ENCODE data around the gene CEP63. TPM values are rescaled to one million over a fixed set of nuclear protein-coding genes. Genes with fewer than 3 reads are reported as not detected.
"Not testable (repeated sequence)": the region's sequence is repeated elsewhere in the genome, so short reads cannot be mapped to it uniquely, and the experiment has no call there.

The CEP63 gene
- polyA plus RNA-seq, 1 donor from 2014 or later = 14.1 TPM

DNA sequence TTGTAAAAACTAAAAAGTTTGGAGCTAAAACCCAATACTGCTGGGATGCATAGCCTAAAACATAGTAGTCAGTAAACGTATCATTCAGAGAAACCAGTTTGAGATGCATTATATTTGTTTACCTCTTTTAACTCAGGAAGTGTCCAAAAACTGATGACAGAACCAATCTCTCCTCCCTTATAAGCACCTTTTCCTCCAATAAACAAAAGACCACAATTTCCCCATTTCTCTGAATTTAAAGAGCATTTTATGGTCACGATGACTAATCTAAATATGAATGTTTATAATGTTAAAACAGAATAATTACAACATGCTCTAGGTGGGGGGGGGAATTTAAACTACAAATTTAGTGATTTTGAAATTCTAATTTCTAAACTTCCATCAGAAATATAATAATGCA is 58.5 kb downstream of the CEP63 start:
- H3F3A ChIP-seq (ENCODE audit: insufficient read depth, low read length, poor library complexity, severe bottlenecking) = no peaks in the 10 kb centered on the region
- H3K79me2 ChIP-seq (replicated peaks; ENCODE audit: insufficient read depth, low read length) = no peaks in the 10 kb centered on the region
- no peaks in the 10 kb centered on the region for H4K20me1 ChIP-seq (ENCODE audit: insufficient read depth)
- no peak overlapping the region for H3K4me3 ChIP-seq (ENCODE audit: low read length)
- H3K9ac ChIP-seq (ENCODE audit: low read length) = no peak overlapping the region
- no peak overlapping the region for H3K27ac ChIP-seq (ENCODE audit: low read length)
- H3K4me2 ChIP-seq (ENCODE audit: low read length) = no peak overlapping the region
- H3K9me2 ChIP-seq (ENCODE audit: insufficient read depth, low read length) = no peaks in the 10 kb centered on the region
- no peak overlapping the region for H2AFZ ChIP-seq (ENCODE audit: low read depth, low read length)
- no peak for TF ChIP-seq RAD21 (conservative IDR thresholded peaks at IDR 0.05)
- TF ChIP-seq EZH2 (IDR thresholded peaks at IDR 0.05; ENCODE audit: borderline replicate concordance, insufficient read depth, low read length, poor library complexity, severe bottlenecking) = no peak
- TF ChIP-seq, protein P1, sequence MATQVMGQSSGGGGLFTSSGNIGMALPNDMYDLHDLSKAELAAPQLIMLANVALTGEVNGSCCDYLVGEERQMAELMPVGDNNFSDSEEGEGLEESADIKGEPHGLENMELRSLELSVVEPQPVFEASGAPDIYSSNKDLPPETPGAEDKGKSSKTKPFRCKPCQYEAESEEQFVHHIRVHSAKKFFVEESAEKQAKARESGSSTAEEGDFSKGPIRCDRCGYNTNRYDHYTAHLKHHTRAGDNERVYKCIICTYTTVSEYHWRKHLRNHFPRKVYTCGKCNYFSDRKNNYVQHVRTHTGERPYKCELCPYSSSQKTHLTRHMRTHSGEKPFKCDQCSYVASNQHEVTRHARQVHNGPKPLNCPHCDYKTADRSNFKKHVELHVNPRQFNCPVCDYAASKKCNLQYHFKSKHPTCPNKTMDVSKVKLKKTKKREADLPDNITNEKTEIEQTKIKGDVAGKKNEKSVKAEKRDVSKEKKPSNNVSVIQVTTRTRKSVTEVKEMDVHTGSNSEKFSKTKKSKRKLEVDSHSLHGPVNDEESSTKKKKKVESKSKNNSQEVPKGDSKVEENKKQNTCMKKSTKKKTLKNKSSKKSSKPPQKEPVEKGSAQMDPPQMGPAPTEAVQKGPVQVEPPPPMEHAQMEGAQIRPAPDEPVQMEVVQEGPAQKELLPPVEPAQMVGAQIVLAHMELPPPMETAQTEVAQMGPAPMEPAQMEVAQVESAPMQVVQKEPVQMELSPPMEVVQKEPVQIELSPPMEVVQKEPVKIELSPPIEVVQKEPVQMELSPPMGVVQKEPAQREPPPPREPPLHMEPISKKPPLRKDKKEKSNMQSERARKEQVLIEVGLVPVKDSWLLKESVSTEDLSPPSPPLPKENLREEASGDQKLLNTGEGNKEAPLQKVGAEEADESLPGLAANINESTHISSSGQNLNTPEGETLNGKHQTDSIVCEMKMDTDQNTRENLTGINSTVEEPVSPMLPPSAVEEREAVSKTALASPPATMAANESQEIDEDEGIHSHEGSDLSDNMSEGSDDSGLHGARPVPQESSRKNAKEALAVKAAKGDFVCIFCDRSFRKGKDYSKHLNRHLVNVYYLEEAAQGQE (IDR thresholded peaks at IDR 0.05; ENCODE audit: borderline replicate concordance) = no peak
- TF ChIP-seq POLR2AphosphoS5 (IDR thresholded peaks at IDR 0.05) = no peak
- TF ChIP-seq TAF1 (IDR thresholded peaks at IDR 0.05; ENCODE audit: low read depth) = no peak
- TF ChIP-seq SMC3 (conservative IDR thresholded peaks at IDR 0.05; ENCODE audit: poor library complexity) = no peak
- TF ChIP-seq EP300 (conservative IDR thresholded peaks at IDR 0.05; ENCODE audit: poor library complexity, severe bottlenecking) = no peak
- TF ChIP-seq MXI1 (conservative IDR thresholded peaks at IDR 0.05; ENCODE audit: poor library complexity, severe bottlenecking) = no peak
- TF ChIP-seq, protein P2, sequence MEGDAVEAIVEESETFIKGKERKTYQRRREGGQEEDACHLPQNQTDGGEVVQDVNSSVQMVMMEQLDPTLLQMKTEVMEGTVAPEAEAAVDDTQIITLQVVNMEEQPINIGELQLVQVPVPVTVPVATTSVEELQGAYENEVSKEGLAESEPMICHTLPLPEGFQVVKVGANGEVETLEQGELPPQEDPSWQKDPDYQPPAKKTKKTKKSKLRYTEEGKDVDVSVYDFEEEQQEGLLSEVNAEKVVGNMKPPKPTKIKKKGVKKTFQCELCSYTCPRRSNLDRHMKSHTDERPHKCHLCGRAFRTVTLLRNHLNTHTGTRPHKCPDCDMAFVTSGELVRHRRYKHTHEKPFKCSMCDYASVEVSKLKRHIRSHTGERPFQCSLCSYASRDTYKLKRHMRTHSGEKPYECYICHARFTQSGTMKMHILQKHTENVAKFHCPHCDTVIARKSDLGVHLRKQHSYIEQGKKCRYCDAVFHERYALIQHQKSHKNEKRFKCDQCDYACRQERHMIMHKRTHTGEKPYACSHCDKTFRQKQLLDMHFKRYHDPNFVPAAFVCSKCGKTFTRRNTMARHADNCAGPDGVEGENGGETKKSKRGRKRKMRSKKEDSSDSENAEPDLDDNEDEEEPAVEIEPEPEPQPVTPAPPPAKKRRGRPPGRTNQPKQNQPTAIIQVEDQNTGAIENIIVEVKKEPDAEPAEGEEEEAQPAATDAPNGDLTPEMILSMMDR (IDR thresholded peaks at IDR 0.05; ENCODE audit: poor library complexity, severe bottlenecking) = no peak
- H3K9me3 ChIP-seq (ENCODE audit: low read length) = no peaks in the 10 kb centered on the region
- no peaks in the 10 kb centered on the region for H3K27me3 ChIP-seq (ENCODE audit: insufficient read depth, low read depth, low read length)
- H3K36me3 ChIP-seq (ENCODE audit: insufficient read depth, low read length) = peaks cover 1% of the 10 kb centered on the region

DNA sequence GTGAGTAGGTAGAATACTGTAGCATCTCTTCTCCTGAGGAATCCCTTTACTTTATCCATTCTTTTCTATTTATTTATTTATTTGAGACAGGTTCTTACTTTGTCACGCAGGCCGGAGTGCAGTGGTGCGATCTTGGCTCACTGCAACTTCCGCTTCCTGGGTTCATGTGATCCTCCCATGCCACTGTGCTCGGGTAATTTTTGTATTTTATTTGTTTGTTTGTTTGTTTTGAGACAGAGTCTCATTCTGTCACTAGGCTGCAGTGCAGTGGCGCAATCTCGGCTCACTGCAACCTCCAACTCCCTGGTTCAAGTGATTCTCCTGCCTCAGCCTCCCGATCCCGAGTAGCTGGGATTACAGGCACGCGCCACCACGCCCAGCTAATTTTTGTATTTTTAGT is 58.9 kb downstream of the CEP63 start:
- H3K4me2 ChIP-seq (ENCODE audit: low read length); H3K27ac ChIP-seq (ENCODE audit: low read length); H3K36me3 ChIP-seq (ENCODE audit: insufficient read depth, low read length); H3K9me2 ChIP-seq (ENCODE audit: insufficient read depth, low read length); H3K9me3 ChIP-seq (ENCODE audit: low read length); H3K4me3 ChIP-seq (ENCODE audit: low read length); H3K9ac ChIP-seq (ENCODE audit: low read length); H4K20me1 ChIP-seq (ENCODE audit: insufficient read depth); H3K79me2 ChIP-seq (replicated peaks; ENCODE audit: insufficient read depth, low read length); H3F3A ChIP-seq (ENCODE audit: insufficient read depth, low read length, poor library complexity, severe bottlenecking); H2AFZ ChIP-seq (ENCODE audit: low read depth, low read length); H3K27me3 ChIP-seq (ENCODE audit: insufficient read depth, low read depth, low read length): not testable (repeated sequence)

DNA sequence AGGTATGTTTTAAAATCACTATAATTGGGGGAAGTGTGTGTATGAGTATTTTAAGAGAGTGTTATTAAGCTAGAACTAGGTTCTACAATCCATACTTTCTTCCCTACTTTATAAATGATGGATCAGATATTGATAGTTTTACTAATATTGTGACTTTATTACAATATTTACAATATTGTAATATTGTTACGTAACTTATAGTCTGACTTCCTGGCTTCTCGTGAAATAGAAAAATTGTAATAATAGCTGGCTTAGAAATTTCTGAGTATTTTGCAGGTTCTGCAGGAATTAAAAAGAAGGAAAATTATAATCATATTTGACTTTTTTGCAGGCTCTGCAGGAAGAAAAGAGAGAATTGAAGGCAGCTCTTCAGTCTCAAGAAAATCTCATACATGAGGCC is 60.0 kb downstream of the CEP63 start:
- no peaks in the 10 kb centered on the region for H3F3A ChIP-seq (ENCODE audit: insufficient read depth, low read length, poor library complexity, severe bottlenecking)
- no peaks in the 10 kb centered on the region for H3K9me2 ChIP-seq (ENCODE audit: insufficient read depth, low read length)
- TF ChIP-seq RAD21 (conservative IDR thresholded peaks at IDR 0.05) (no peak), EP300 (conservative IDR thresholded peaks at IDR 0.05; ENCODE audit: poor library complexity, severe bottlenecking) (no peak), POLR2AphosphoS5 (IDR thresholded peaks at IDR 0.05) (no peak), SMC3 (conservative IDR thresholded peaks at IDR 0.05; ENCODE audit: poor library complexity) (no peak), EZH2 (IDR thresholded peaks at IDR 0.05; ENCODE audit: borderline replicate concordance, insufficient read depth, low read length, poor library complexity, severe bottlenecking) (no peak)
- TF ChIP-seq, protein P2 (IDR thresholded peaks at IDR 0.05; ENCODE audit: poor library complexity, severe bottlenecking) = no peak
- TF ChIP-seq, protein P1 (IDR thresholded peaks at IDR 0.05; ENCODE audit: borderline replicate concordance) = no peak
- H3K4me2 ChIP-seq (ENCODE audit: low read length) = no peak overlapping the region
- H3K27ac ChIP-seq (ENCODE audit: low read length) = no peak overlapping the region
- no peaks in the 10 kb centered on the region for H3K9me3 ChIP-seq (ENCODE audit: low read length)
- no peak overlapping the region for H3K4me3 ChIP-seq (ENCODE audit: low read length)
- no peak overlapping the region for H3K9ac ChIP-seq (ENCODE audit: low read length)
- H3K79me2 ChIP-seq (replicated peaks; ENCODE audit: insufficient read depth, low read length) = no peaks in the 10 kb centered on the region
- peaks cover 4% of the 10 kb centered on the region for H3K36me3 ChIP-seq (ENCODE audit: insufficient read depth, low read length)
- no peak overlapping the region for H2AFZ ChIP-seq (ENCODE audit: low read depth, low read length)
- H4K20me1 ChIP-seq (ENCODE audit: insufficient read depth) = no peaks in the 10 kb centered on the region
- no peaks in the 10 kb centered on the region for H3K27me3 ChIP-seq (ENCODE audit: insufficient read depth, low read depth, low read length)
